Lung (tissue), 12 donors: ENCODE results near the gene ZNF687. TPM values are rescaled to one million over a fixed set of nuclear protein-coding genes. Genes with fewer than 3 reads are reported as not detected.

ENCODE experiments used
- ATAC-seq: fragments of 200-7000 bp; cut with Tn5 transposase; one replicate; pipeline ENCODE4 v1.9.1; 2020; ENCODE audit warnings: moderate number of reproducible peaks; ENCODE audit not compliant: insufficient read depth, low FRiP score
- DNase-seq, 3 donors: peaks; one replicate each; pipeline ENCODE4 v3.0.0-alpha.2; 2013 to 2017
- H3K27ac ChIP-seq, 2 donors: one replicate each; pipeline ENCODE4 v1.5.1; 2013; ENCODE audit warnings: mild to moderate bottlenecking in 2 of 2, moderate library complexity in 2 of 2, control low read depth in 1 of 2, inconsistent platforms in 1 of 2, low read depth in 1 of 2, low read length in 1 of 2
- H3K27me3 ChIP-seq, 3 donors: one replicate each; pipeline ENCODE4 v1.5.1; 2013; ENCODE audit warnings: low read length in 2 of 3; ENCODE audit not compliant: control insufficient read depth in 3 of 3, insufficient read depth in 3 of 3
- H3K36me3 ChIP-seq, 4 donors: one replicate each; pipeline ENCODE4 v1.5.1; 2013; ENCODE audit warnings: low read length in 4 of 4, mild to moderate bottlenecking in 1 of 4, moderate library complexity in 1 of 4; ENCODE audit not compliant: control insufficient read depth in 4 of 4, insufficient read depth in 4 of 4
- H3K4me1 ChIP-seq, 5 donors: one replicate each; pipeline ENCODE4 v1.5.1; 2013; ENCODE audit warnings: low read length in 5 of 5, mild to moderate bottlenecking in 2 of 5, moderate library complexity in 1 of 5; ENCODE audit not compliant: control insufficient read depth in 5 of 5, insufficient read depth in 5 of 5
- H3K4me3 ChIP-seq: one replicate; pipeline ENCODE4 v1.5.1; 2013; ENCODE audit warnings: mild to moderate bottlenecking, control low read depth, moderate library complexity
- H3K9ac ChIP-seq, 2 donors: one replicate each; pipeline ENCODE4 v1.5.1; 2013; ENCODE audit warnings: low read length in 2 of 2, control low read depth in 1 of 2; ENCODE audit not compliant: insufficient read depth in 1 of 2
- H3K9me3 ChIP-seq, 4 donors: one replicate each; pipeline ENCODE4 v1.5.1; 2013; ENCODE audit warnings: low read length in 3 of 4, mild to moderate bottlenecking in 1 of 4, moderate library complexity in 1 of 4; ENCODE audit not compliant: control insufficient read depth in 4 of 4, insufficient read depth in 3 of 4
- CTCF ChIP-seq: IDR thresholded peaks from 2 replicates; pipeline ENCODE4 v1.5.1; 2012; ENCODE audit warnings: mild to moderate bottlenecking; ENCODE audit errors: control extremely low read depth, extremely low read depth
- WGBS, 2 donors: extraction: QIAGEN DNeasy Blood & Tissue Kit; methylation state at CpG; one replicate each; pipeline ENCODE4 v1.1.7; 2013; 5-methylcytosine and 5-hydroxymethylcytosine counted together
- polyA plus RNA-seq, 2 donors: library from polyadenylated mRNA; stranded (reverse); fragments of 200-250 nt; gene quantifications; one replicate each; pipeline ENCODE4 v1.2.1, GENCODE V29; 2013
- total RNA-seq, 2 donors: library from RNA; depleted of rRNA in 1 of 2; stranded (reverse); fragments of >200 nt in 1 of 2; gene quantifications; one replicate each; pipeline ENCODE4 v1.2.1, GENCODE V29; 2014 to 2021
- donor health status: control.
- donor health status: control.
- donor health status: Bipolar disorder and iron deficiency.
- donor health status: healthy.
- donor health status: DM: yes; HTN: yes; CAD: no.

Gene ZNF687
- total and polyA plus RNA-seq, 4 donors = 9.6 to 31.2 (median 13.8) TPM

- no peak for ATAC-seq
- H3K27me3 ChIP-seq = no peaks in the 10 kb centered on the region
- H3K4me3 ChIP-seq = no peak overlapping the region
- WGBS, 2 donors = 93 to 97% methylated on average over 4 of the region's 4 CpGs
- H3K4me1 ChIP-seq = peaks cover 0 to 33% (median 13%) of the 10 kb centered on the region in 5 donors
- no peak overlapping the region for H3K9ac ChIP-seq
- TF ChIP-seq CTCF = no peak
- no peaks in the 10 kb centered on the region for H3K9me3 ChIP-seq
- H3K36me3 ChIP-seq = peaks cover 7 to 68% (median 52%) of the 10 kb centered on the region in 4 donors
- no peak for DNase-seq
- H3K27ac ChIP-seq = peak overlapping the region in 1 of 2 donors; percentile 88
Observed at GRCh38 chr1:151312411-151312810, 30.3 kb downstream of the ZNF687 start.

GRCh38 chr1:151312826-151313225, 30.7 kb downstream of the ZNF687 start:
- H3K9me3 ChIP-seq = no peaks in the 10 kb centered on the region
- peaks cover 3 to 67% (median 49%) of the 10 kb centered on the region in 4 donors for H3K36me3 ChIP-seq
- H3K9ac ChIP-seq = no peak overlapping the region
- no peaks in the 10 kb centered on the region for H3K27me3 ChIP-seq
- H3K27ac ChIP-seq = no peak overlapping the region
- H3K4me3 ChIP-seq = no peak overlapping the region
- TF ChIP-seq CTCF = no peak
- ATAC-seq (no peak), DNase-seq (no peak)
- 65 to 73% methylated on average over 8 of the region's 8 CpGs for WGBS, 2 donors
- H3K4me1 ChIP-seq = peaks cover 0 to 33% (median 13%) of the 10 kb centered on the region in 5 donors

GRCh38 chr1:151313501-151313900, 31.4 kb downstream of the ZNF687 start:
- Histone ChIP-seq H3K27ac (no peak overlapping the region), H3K27me3 (no peaks in the 10 kb centered on the region), H3K9me3 (no peaks in the 10 kb centered on the region), H3K4me1 (peaks cover 0 to 33% (median 13%) of the 10 kb centered on the region in 5 donors), H3K9ac (no peak overlapping the region), H3K36me3 (peaks cover 2 to 61% (median 43%) of the 10 kb centered on the region in 4 donors), H3K4me3 (no peak overlapping the region)
- WGBS, 2 donors = 64 to 83% methylated on average over 2 of the region's 2 CpGs
- no peak for ATAC-seq
- no peak for TF ChIP-seq CTCF
- no peak for DNase-seq
